NOMO-1 (cell line): ENCODE results near the gene ADAP1.

Source experiments
- DNase-seq, 2 experiments: peaks; one replicate each; lab custom pipeline; 2025; ENCODE audit not compliant: unreplicated experiment in 2 of 2; lab: John Stamatoyannopoulos, UW

The ADAP1 gene

DNA sequence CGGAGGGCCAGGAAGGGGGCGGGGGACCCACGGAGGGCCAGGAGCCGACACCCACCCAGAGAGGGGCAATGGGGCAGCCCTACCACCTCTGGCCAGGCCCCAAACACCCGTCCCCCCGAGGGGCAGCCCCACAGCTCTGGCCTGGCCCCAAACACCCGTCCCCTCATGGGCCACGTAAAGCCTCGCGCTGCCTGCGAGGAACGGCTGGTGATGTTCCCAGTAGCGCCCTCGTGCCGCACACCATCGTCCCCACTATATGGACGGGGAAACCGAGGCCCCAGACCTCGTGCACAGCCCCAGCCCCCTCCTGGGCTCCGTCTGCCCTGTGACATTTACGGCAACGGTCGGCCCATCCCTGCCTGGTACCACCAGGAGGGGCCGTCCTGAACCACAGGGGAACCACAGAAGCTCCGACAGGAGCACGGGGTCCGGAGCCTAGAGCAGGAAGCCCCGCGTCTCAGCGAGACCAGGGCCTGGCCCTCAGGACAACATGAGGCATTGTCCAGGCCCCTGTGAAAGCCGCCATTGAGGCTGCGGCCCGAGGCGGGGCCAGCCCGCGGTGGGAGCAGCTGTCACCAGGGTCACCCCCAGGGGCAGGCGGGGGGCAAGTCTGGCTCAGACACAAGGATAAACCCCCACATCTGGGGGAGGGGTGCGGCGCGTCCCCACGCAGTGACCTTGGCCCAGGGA is 42.5 kb downstream of the ADAP1 start:
- no peak for DNase-seq

DNA sequence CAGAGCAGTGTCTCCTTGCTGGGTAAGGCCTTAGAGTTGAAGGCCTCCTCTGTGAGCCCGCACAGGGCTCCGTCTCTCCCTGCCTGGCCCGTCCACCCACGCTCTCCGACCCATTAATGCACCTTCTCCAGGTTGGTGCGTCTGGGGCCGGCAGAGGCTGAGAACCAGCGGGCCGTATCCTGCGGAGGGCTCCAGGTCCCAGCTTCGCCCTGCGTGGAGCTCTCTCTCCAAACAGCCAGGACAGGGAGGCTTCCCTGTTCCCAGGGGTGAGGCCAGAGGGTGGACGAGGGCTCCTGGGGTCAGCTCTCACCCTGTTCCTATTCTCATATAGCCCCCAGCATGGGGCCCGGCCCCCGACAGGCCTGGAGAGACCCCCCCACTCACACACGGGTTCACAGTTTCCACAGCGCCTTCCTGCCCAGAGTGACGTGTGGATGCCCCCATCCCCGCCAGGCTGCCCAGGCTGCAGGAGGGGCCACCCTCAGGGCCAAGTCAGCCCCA is 43.5 kb downstream of the ADAP1 start:
- no peak for DNase-seq

DNA sequence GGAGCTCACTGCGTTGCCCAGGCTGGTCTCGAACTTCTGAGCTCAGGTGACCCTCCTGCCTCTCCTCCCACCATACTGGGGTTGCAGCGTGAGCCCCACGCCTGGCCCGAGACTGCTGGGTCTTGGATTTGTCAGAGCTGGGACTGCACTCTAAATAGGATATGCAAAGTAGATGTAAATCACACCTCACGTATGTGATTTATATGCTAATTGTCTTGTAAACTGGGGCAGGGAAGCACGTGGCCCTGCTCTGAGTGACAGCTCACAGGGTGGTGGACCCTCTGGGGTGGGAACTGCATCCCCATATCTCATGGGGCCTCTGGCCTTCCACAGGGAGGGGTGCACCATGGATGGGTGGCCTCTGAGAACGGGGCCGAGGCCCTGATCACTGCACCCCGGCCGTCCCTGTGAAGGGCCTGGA is 44.0 kb downstream of the ADAP1 start:
- DNase-seq = no peak

DNA sequence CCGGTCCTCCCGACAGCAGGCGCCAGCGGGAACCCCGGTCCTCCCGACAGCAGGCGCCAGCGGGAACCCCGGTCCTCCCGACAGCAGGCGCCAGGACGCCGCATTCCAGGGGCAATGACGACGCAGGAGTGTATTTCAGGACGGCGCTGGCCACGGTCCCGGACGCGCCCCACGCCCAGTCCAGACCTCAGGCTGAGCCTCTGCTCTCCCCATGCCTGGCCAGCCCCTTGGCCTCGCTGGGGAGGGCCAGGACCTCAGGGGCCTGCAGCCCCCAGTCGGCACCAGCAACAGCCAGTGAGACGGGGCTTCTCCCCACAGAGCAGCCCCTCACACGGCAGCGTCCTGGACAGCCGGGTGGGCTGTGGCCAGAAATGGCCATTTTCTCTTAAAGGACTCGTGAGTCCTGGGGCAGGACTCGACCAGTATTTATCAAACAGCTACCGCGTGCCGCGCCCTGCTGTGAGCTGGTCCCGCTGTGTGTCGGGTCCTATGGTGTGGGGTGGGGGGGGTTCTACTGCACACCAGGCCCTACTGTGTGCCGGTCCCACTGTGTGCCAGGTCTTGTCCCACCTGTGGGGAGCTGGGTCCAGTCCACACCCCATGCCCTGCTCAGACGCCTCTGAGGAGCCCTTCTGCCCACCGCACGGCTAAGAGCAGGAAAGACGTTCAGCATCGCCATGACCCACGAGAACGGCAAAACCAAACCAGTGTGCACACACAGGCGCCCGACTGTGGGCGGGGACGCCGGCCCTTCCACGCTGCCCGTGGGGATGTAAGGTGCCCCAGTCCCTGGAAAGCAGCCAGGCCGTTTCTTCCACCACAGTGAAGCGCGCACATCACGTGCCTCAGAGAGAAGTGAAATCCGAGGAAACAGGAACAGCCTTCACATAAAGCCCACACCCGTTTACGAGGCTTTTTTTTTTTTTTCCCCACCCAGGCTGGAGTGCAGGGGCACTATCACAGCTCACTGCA is 44.8 kb downstream of the ADAP1 start:
- peak; percentile 83 to 88 for DNase-seq

DNA sequence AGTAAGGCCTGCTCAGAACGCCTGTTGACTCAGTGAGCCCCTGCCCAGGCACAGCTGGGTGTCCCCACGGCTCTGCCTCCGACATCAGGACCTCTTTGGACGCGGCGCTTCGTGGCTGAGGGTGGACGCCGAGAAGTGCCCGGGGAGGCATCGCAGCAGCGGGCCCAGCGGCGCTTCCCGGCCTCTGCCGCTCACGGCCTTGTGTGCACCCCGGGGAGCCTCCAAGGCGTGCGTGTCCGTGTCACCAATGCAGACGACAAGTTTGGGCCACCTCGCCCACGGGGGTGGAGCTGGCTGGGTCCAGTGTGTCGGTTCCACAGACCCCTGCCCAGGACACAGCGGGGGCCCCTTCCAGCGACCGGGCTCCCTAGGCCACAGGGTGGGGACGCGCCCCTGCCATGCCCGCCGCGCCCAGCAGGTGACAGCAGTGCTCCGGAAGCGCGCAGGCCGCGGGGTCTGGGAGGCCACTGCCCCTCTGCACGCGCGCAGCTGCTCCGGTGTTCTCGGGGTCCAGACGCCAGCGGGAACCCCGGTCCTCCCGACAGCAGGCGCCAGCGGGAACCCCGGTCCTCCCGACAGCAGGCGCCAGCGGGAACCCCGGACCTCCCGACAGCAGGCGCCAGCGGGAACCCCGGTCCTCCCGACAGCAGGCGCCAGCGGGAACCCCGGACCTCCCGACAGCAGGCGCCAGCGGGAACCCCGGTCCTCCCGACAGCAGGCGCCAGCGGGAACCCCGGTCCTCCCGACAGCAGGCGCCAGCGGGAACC is 45.7 kb downstream of the ADAP1 start:
- peak; percentile 46 to 71 for DNase-seq

DNA sequence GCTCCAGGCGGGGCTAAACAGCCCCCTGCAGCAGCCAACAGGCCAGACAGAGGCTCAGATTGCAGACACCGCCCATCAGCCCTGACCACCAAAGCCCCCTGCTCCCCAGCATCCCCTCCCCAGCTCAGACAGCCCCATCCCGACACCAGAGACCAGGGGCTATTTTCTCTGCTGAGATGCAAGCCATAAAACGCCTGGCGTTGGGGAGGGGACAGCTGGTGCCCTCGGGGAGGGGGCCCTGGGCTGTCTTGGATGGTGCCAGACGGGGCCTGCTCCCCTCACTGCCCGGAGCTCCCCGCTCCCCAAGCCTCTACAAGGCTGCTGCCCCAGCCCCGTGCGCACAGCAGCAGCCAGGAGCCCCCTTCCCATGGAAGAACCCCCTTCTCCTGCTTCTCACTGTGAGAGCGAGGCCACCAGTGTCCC is 46.3 kb downstream of the ADAP1 start:
- DNase-seq = no peak

DNA sequence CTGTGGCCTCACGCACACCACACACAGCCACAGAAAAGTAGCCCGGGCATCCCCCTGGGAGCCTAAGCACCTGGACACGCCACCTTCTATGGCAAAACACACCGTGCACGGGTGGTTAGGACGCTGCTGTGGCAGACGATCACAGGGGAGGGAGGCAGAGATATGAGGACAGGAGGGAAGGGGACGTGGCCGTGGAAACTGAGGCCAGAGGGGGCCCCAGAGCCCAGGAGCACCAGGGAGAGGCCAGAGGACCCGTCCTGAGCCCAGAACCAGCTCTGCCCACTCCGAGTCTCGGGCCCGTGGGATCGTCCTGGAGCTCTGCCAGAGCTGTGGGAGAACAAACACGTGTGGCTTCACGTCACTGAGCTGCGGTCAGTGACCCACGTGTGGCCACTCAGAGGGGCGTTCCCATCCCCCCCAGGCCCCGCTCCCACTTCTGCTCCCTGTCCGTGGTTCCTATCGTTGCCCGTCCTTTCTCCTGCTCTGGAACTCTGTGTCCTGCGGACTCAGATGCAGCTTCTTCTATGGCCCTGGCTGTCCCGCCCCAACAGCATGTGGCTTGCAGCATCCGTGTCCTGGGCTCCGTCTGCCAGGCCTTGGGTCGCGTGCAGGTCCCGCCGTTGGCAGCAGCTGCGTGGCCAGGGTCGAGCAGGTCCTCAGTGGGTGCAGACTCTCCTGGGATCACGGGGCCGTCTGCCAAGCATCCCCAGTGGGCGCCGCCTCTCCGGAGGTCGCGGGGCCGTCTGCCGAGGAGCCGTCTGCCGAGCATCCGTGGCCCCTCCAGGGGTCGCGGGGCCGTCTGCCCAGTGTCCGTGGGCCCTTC is 47.1 kb downstream of the ADAP1 start:
- DNase-seq = no peak

DNA sequence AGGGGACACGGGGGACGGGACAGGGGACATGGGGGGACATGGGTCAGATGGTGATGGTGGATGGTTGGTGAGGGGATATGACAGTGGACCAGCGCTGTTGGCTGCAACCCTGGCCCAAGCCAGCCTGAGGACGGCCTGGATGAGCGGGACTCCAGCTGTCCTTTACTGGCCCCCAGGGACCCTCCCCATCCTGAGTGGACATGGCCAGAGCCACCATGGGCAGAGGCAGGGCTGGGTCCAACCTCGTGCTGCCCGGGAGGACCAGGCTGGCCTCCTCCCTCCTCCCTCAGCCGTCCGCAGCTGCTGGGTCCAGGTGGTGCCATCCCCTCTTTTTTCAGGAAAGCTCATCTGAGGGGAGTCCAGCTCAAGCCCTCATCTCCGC is 47.7 kb downstream of the ADAP1 start:
- DNase-seq = no peak

DNA sequence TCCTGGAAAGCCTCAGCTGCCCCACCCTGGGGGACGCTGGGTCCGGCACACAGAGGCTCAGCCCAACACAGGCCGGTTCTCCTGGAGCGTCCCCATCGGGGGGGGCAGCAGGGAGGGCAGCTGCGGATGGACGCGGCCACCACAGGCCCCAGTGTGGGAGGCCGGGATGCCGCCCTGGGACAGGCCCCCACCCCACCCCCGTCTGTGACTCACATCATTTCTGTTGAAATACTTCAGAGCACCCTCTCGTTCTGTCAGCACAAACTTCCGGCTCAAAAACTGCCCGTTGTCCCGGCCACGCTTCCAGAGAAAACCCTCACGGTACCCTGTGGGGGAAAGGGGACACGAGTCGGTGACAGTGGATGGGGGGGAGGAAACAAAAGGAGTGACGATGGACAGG is 49.6 kb downstream of the ADAP1 start:
- no peak for DNase-seq

DNA sequence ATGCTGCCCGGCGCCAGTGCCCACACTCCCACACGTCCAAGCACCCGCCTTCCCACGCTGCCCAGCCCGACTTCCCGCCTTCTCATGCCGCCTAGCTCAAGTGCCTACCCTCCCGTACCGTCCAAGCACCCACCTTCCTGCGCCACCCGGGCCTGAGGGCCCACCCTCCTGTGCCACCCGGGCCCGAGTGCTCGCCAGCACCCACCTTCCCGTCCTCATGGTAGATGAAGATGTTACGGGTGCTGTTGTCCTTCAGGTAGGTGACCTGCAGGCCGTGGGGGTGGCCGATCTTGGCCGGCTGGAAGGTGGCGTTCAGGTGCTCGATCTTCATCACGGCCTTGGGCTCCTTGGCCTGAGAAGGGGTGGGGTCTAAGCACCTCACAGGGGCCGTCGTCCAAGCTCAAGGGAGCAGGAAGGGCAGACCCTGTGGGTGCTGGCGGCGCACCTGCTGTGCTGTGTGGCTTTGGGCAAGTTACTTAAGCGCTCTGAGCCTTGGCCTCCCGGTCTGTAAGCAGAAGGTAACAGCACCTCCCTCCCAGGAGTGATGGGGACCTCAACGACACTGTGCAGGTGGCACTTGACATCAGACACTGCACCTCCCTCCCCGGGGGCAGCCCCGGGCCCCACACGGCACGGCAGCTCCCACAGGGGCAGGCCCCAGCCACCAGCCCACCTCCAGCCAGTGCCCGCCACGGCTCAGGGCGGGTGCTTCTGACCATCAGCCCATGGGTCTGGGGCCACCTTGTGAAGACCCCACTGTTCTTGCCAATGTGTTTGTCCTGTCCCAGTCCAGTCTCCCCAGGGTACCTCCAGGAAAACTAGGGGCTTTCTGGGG is 50.3 kb downstream of the ADAP1 start:
- DNase-seq = no peak

DNA sequence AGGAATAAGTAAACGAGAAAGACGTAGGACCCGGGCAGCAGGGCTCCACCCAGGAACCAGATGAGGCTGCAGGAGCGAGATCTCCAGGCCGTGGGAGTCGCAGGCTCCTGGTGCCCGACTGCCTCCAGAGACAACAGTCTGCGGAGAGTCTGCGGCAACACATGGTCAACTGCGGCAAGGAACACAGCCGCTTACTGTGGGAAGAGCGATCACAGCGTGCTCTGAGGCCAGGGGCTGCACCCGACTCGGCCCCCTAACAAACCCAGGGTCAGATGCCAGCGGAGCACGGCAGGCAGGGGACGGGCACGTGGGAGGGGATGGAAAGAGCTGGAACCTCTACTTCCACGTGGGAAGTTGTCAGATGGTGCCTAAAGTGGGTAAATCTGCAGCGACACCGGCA is 51.5 kb downstream of the ADAP1 start:
- no peak for DNase-seq

DNA sequence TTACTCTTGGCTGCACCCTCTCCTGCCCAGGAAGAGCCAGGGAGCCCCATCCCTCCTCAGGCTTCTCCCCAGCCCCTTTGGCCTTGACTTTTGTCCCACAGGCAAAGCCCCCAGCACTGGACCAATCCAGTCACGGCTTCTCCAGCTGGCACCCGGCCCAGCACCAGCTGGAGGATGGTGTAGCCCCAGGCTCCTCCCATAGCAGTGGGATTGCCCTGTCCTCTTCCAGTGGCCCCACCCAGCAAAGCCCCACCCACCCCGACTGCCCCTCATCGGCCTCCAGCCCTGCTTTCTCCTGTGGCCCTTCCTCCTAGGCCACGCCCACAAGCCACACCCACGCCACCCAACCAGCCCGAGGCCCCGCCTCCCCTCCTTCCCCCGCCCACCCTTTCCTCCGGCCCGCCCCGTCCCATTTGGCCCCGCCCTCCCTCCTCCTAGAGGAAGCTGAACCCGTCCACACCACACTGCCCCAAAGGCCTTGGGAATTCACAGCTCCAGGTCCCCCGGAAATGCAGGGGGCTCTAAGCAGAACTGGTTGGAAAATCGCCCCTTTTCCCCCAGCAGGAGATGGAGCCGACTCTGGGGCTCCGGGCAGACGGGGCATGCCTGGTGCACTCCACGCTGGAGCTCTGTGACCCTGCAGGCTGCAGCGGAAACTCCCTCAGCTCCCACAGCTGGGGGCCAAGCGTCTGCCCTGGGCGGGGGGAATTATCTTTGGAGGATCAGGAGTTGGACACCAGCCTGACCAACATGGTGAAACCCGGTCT is 52.9 kb downstream of the ADAP1 start:
- DNase-seq = peak; percentile 38 to 41

DNA sequence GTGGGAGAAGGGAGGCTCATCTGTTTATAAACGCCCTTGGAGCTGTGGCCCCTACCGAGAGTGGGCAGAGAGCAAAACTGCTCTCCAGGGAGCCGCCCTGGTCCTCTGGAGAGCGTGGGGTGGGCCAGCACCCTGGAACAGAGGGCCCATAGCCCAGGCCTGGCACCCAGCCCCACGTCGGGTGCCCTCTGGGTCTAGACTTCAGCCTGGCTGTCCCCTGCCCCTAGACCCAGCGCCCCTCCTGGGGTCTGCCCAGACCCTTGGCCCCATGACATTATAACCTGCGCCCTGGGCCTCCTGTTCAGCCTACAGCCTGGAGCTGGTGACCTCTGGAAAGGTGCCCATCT is 53.5 kb downstream of the ADAP1 start:
- DNase-seq = no peak

DNA sequence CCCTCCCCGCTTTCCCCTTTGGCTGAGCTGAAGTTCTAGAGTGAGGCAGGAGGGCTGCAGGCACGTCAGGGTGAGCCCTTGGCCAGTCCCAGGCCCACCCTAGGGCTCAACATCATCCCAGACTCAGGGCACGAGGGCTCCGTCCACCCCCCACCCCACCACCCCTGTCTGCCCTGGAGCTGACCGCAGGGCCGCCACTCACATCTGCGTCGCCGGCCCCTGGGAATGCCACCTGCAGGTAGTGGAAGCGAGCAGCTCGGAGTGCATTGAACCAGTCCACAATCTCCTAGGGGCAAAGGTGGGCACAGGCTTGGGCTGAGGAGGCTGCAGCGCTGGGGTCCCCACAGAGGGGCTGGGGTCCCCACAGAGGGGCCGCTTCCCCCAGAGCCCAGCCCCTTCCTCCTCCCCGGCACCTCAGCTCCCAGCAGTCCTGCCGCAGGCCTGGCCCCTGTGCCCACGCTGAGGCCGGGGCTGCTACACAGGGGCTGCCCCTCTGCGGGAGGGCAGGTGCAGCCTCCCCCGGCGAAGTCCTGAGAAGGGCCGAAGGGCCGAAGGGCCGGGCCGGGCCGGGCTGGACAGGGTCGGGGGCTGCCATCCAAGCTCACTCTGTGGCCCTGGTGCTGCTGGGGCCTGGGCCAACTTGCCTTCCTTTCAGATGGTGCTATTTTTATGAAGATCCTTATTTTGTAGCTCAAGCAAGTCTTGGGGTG is 54.0 kb downstream of the ADAP1 start:
- no peak for DNase-seq

DNA sequence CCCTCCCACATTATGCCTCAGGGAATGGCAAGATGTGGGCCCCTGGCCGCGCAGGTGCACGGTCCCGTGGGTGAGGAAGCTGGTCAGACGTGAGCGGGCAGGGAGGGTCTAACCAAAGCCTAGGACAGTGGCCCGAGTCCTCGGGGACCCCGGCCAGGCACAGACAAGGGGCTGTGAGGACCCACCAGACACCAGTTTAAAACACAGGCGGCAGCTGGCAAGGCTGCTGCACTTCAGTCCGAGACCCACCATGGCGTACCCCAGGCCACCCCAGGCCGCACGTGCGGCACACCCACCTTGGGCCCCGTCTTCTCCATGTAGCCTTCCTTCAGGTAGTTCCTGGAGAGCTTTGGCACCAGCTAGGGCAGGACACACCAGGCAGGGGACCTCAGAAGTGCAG is 54.7 kb downstream of the ADAP1 start:
- no peak for DNase-seq

DNA sequence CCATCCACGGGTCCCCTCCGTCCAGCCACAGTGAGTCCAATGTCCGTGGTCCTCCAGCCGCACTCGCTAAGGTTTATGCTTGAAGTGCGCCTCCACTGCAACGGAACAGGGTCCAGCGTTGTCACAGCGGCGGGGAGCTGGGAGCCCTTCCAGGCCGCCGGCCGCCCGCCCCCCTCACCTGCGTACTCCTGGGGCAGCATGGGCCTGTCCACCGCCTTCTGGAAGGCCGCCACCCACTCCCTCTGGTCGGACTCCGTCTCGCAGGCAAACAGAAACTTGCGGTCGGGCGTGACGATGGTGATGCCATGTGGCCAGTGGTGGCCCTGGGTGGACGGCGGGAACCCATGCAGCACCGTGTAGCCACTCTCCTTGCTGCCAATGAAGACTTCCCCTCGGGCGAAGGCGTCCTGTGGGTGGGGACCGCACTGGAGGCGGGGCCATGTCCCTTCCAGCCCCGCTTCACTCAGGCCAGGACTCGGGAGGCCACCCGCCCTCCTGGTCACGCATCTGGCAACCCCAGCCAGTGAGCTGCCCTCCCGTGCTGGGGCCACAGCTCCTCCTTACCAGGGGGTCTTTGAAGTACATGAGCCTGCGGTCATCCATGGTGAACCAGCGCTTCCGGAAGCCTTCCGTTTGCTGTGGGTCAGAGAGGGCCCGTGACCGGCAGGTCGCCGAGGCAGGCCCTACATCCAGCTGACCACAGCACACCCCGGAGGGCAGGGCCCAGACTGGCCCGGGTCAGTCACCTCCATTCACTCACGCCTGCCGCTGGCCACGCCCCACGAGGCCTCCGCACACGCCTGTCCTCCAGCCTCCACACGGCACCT is 55.4 kb downstream of the ADAP1 start:
- no peak for DNase-seq

DNA sequence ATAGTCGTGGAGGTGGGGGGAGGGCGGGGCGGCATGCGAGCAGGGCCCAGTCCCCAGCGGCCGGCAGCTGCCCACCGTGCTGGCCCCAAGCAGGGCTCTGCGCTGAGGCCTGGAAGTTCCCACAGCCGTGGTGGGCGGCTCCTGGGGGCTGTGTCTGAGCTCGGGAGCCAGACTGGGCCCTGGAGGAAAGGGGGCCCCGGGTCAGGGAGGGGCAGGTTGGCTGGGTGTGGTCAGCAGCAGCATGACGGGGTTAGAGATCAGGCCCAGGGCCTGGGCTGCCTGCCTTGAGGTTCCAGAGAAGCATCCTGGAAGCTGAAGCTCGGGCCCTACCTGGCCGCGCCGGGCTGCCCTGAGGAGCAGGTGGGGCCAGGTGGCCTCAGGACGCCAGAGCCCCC is 56.0 kb downstream of the ADAP1 start:
- no peak for DNase-seq
